Lower leg skin (tissue), 3 donors: ENCODE measurements around the gene TRAK1.

Experiments used
- CTCF ChIP-seq, 3 donors: fragments of 450-650 bp; IDR thresholded peaks; one replicate each; pipeline ENCODE4 v1.5.1; 2016; ENCODE audit warnings: antibody characterized with exemption in 3 of 3, mild to moderate bottlenecking in 3 of 3, moderate library complexity in 2 of 3
- POLR2A ChIP-seq, 2 donors: fragments of 450-650 bp; IDR thresholded peaks; one replicate each; pipeline ENCODE4 v1.6.1; 2016 to 2017; ENCODE audit warnings: antibody characterized with exemption in 2 of 2, mild to moderate bottlenecking in 1 of 2, moderate library complexity in 1 of 2

GRCh38 chr3:42133500-42134298 is 42.5 kb downstream of the TRAK1 start:
- no peak for TF ChIP-seq POLR2A (IDR thresholded peaks at IDR 0.05)
- no peak for TF ChIP-seq CTCF (IDR thresholded peaks at IDR 0.05)
